Caco-2 (cell line): ENCODE measurements around the gene NGFR. TPM values are rescaled to one million over a fixed set of nuclear protein-coding genes. Genes with fewer than 3 reads are reported as not detected.

Experiments used
- BruUV-seq: library from RNA; stranded (reverse); fragments of 400-500 nt; replicated peaks from 2 replicates; lab custom pipeline; 2021; lab: Mats Ljungman, UMichigan
- CTCF ChIA-PET: fragments of 300-600 bp; sonication (Branson Sonifier 250); formaldehyde crosslinking; loops from one replicate; lab custom pipeline; 2022; ENCODE audit warnings: antibody characterized with exemption; lab: Charles Lee
- POLR2A ChIA-PET: fragments of 300-600 bp; sonication (Branson Sonifier 250); formaldehyde crosslinking; loops from one replicate; lab custom pipeline; 2022; ENCODE audit warnings: antibody characterized with exemption; lab: Charles Lee
- DNase-seq, 2 experiments: peaks; one replicate each; pipeline versions ENCODE4 v3.0.0 to v3.0.0-alpha.2; 2020 to 2022
- H3K27me3 ChIP-seq: replicated peaks from 2 replicates; pipeline ENCODE4 v1.6.0; 2011; ENCODE audit warnings: low read length; ENCODE audit not compliant: control insufficient read depth, insufficient read depth
- H3K36me3 ChIP-seq: 2 replicates; pipeline ENCODE4 v1.5.1; 2011; ENCODE audit warnings: low read length; ENCODE audit not compliant: control insufficient read depth, insufficient read depth
- H3K4me1 ChIP-seq: fragments of 250-450 bp; sonication (Bioruptor Pico); 2 replicates; pipeline ENCODE4 v1.5.1; 2020; ENCODE audit warnings: mild to moderate bottlenecking
- H3K4me3 ChIP-seq: 2 replicates; pipeline ENCODE4 v1.5.1; 2011; ENCODE audit warnings: low read depth, mild to moderate bottlenecking, control low read depth, low read length
- H3K9me3 ChIP-seq: fragments of 250-450 bp; sonication (Bioruptor Pico); 2 replicates; pipeline ENCODE4 v1.5.1; 2020; ENCODE audit warnings: mild to moderate bottlenecking, moderate library complexity
- H3K27ac Mint-ChIP-seq: one replicate; pipeline ENCODE4 v1.8.0; 2022; ENCODE audit warnings: mixed read lengths; ENCODE audit not compliant: unreplicated experiment
- H3K27me3 Mint-ChIP-seq: one replicate; pipeline ENCODE4 v1.8.0; 2022; ENCODE audit warnings: mixed read lengths; ENCODE audit not compliant: insufficient read depth, unreplicated experiment
- H3K36me3 Mint-ChIP-seq: one replicate; pipeline ENCODE4 v1.8.0; 2022; ENCODE audit warnings: mild to moderate bottlenecking, mixed read lengths; ENCODE audit not compliant: insufficient read depth, unreplicated experiment
- H3K4me1 Mint-ChIP-seq: one replicate; pipeline ENCODE4 v1.8.0; 2022; ENCODE audit warnings: low read depth, mixed read lengths; ENCODE audit not compliant: unreplicated experiment
- H3K4me3 Mint-ChIP-seq: one replicate; pipeline ENCODE4 v1.8.0; 2022; ENCODE audit warnings: mild to moderate bottlenecking, moderate library complexity, mixed read lengths; ENCODE audit not compliant: unreplicated experiment
- H3K9me3 Mint-ChIP-seq: one replicate; pipeline ENCODE4 v1.8.0; 2022; ENCODE audit warnings: mixed read lengths; ENCODE audit not compliant: unreplicated experiment
- CTCF ChIP-seq, 2 experiments: fragments of 200-600 bp in 1 of 2; IDR thresholded peaks; 1 replicate in 1 of 2; 2 replicates in 1 of 2; pipeline versions ENCODE4 v1.5.1 to v1.8.0; 2011 to 2022; ENCODE audit warnings: antibody characterized with exemption in 1 of 2, control low read depth in 1 of 2, inconsistent platforms in 1 of 2, low read depth in 1 of 2, low read length in 1 of 2, mild to moderate bottlenecking in 1 of 2, moderate library complexity in 1 of 2; ENCODE audit not compliant: insufficient read depth in 1 of 2, severe bottlenecking in 1 of 2, unreplicated experiment in 1 of 2
- intact Hi-C: fragments of 100-400 bp; cut with micrococcal nuclease; formaldehyde crosslinking; loops from one replicate; pipeline ENCODE4 v1.10.0; 2022; ENCODE audit not compliant: unreplicated experiment
- total RNA-seq: library from RNA; stranded (reverse); gene quantifications from 2 replicates; pipeline ENCODE4 v1.2.3, GENCODE V29; 2022

Gene NGFR
- total RNA-seq, 1 experiment from 2014 or later: 1.6 TPM

- Histone ChIP-seq H3K4me1 (no peaks in the 10 kb centered on the region), H3K9me3 (no peaks in the 10 kb centered on the region), H3K27me3 (no peaks in the 10 kb centered on the region), H3K36me3 (no peaks in the 10 kb centered on the region), H3K4me3 (no peak overlapping the region)
- TF ChIP-seq CTCF (IDR thresholded peaks at IDR 0.05; ENCODE audit: insufficient read depth in 1 of 2, low read depth in 1 of 2, low read length in 1 of 2, severe bottlenecking in 1 of 2, unreplicated experiment in 1 of 2): no peak
- Mint-ChIP-seq H3K27ac (no peak overlapping the region), H3K4me1 (peaks cover 13% of the 10 kb centered on the region), H3K9me3 (no peaks in the 10 kb centered on the region), H3K4me3 (no peak overlapping the region), H3K36me3 (no peaks in the 10 kb centered on the region), H3K27me3 (peaks cover 15% of the 10 kb centered on the region)
- intact Hi-C loops: no loop called here
- peak in 1 of 2 experiments; percentile 26 for DNase-seq
- ChIA-PET POLR2A (no interaction called here), CTCF (interaction anchor here (0.6 kb wide), 1 partner anchor 458 kb away, joined by 3 read pairs; no protein-coding TSS in a partner anchor)
- BruUV-seq: no TSS peak
These were observed 23.4 kb downstream of the NGFR start for GRCh38 chr17:49518346-49519078.

- Histone ChIP-seq H3K36me3 (no peaks in the 10 kb centered on the region), H3K4me3 (no peak overlapping the region), H3K9me3 (no peaks in the 10 kb centered on the region), H3K4me1 (no peaks in the 10 kb centered on the region), H3K27me3 (no peaks in the 10 kb centered on the region)
- no TSS peak for BruUV-seq
- Mint-ChIP-seq H3K4me1 (peaks cover 6% of the 10 kb centered on the region), H3K27ac (no peak overlapping the region), H3K9me3 (no peaks in the 10 kb centered on the region), H3K4me3 (no peak overlapping the region), H3K36me3 (no peaks in the 10 kb centered on the region), H3K27me3 (peaks cover 15% of the 10 kb centered on the region)
- ChIA-PET POLR2A (no interaction called here), CTCF (interaction anchor here (0.6 to 1.6 kb wide), 3 partner anchors 20 to 958 kb away, joined by 3 to 6 read pairs (median 4); no protein-coding TSS in a partner anchor)
- TF ChIP-seq CTCF (IDR thresholded peaks at IDR 0.05; ENCODE audit: insufficient read depth in 1 of 2, low read depth in 1 of 2, low read length in 1 of 2, severe bottlenecking in 1 of 2, unreplicated experiment in 1 of 2): no peak
- intact Hi-C loops: no loop called here
- DNase-seq: peak in 1 of 2 experiments; percentile 43
These were observed 24.7 kb downstream of the NGFR start for GRCh38 chr17:49519781-49520180.

GRCh38 chr17:49520386-49521087 is 25.4 kb downstream of the NGFR start:
- H3K4me1 ChIP-seq: no peaks in the 10 kb centered on the region
- H3K27me3 Mint-ChIP-seq: peaks cover 15% of the 10 kb centered on the region
- intact Hi-C loops: no loop called here

More at GRCh38 chr17:49520386-49521087, 25.4 kb downstream of the NGFR start:
- H3K9me3 ChIP-seq: no peaks in the 10 kb centered on the region
- H3K4me1 Mint-ChIP-seq: no peaks in the 10 kb centered on the region
- CTCF ChIA-PET: interaction anchor here (0.6 to 1.6 kb wide), 4 partner anchors 17 to 958 kb away, joined by 3 to 6 read pairs (median 4); no protein-coding TSS in a partner anchor
- no TSS peak for BruUV-seq
- H3K9me3 Mint-ChIP-seq: no peaks in the 10 kb centered on the region
- no peak overlapping the region for H3K27ac Mint-ChIP-seq
- no peak for TF ChIP-seq CTCF (IDR thresholded peaks at IDR 0.05; ENCODE audit: insufficient read depth in 1 of 2, low read depth in 1 of 2, low read length in 1 of 2, severe bottlenecking in 1 of 2, unreplicated experiment in 1 of 2)
- POLR2A ChIA-PET: no interaction called here
- no peaks in the 10 kb centered on the region for H3K36me3 Mint-ChIP-seq
- no peaks in the 10 kb centered on the region for H3K27me3 ChIP-seq
- H3K4me3 Mint-ChIP-seq: no peak overlapping the region
- H3K4me3 ChIP-seq: no peak overlapping the region
- H3K36me3 ChIP-seq: no peaks in the 10 kb centered on the region
- DNase-seq: peak in 1 of 2 experiments; percentile 35
